SK-N-SH treated with all-trans-retinoic acid at 6 μM for 48 hours (cell line): ENCODE data around the gene TGFBR3.

ENCODE experiments used
- ATAC-seq: fragments of 200-7000 bp; cut with Tn5 transposase; 3 replicates; pipeline ENCODE4 v1.9.1; 2020; ENCODE audit warnings: mild to moderate bottlenecking, moderate library complexity
- ARNTL ChIP-seq: fragments of 450-650 bp; formaldehyde crosslinking; IDR thresholded peaks from 2 replicates; pipeline ENCODE4 v1.5.0; 2020; ENCODE audit warnings: low read depth, mild to moderate bottlenecking, moderate library complexity, borderline replicate concordance
- BACH2 ChIP-seq: fragments of 250-450 bp; sonication (Bioruptor Pico); IDR thresholded peaks from 2 replicates; pipeline ENCODE4 v1.9.0; 2021; ENCODE audit warnings: mild to moderate bottlenecking, borderline replicate concordance
- CSDC2 ChIP-seq: fragments of 250-450 bp; sonication (Bioruptor Pico); IDR thresholded peaks from 2 replicates; pipeline ENCODE4 v1.5.0; 2020; ENCODE audit warnings: mild to moderate bottlenecking, moderate library complexity
- ESRRG ChIP-seq: fragments of 250-450 bp; sonication (Bioruptor Pico); IDR thresholded peaks from 2 replicates; pipeline ENCODE4 v1.6.1; 2021; ENCODE audit warnings: mild to moderate bottlenecking
- GLIS3 ChIP-seq: fragments of 250-450 bp; sonication (Bioruptor Pico); IDR thresholded peaks from 2 replicates; pipeline ENCODE4 v1.5.0; 2020; ENCODE audit warnings: mild to moderate bottlenecking, moderate library complexity
- PPARA ChIP-seq: fragments of 250-450 bp; sonication (Bioruptor Pico); IDR thresholded peaks from 2 replicates; pipeline ENCODE4 v1.5.0; 2020; ENCODE audit warnings: mild to moderate bottlenecking, borderline replicate concordance
- RARB ChIP-seq: fragments of 250-450 bp; sonication (Bioruptor Pico); IDR thresholded peaks from 2 replicates; pipeline ENCODE4 v1.8.0; 2021; ENCODE audit warnings: mild to moderate bottlenecking, moderate library complexity
- SNAI2 ChIP-seq: fragments of 250-450 bp; sonication (Bioruptor Pico); IDR thresholded peaks from 2 replicates; pipeline ENCODE4 v1.5.0; 2020; ENCODE audit warnings: mild to moderate bottlenecking, moderate library complexity
- TCF4 ChIP-seq: fragments of 250-450 bp; sonication (Bioruptor Pico); IDR thresholded peaks from 2 replicates; pipeline ENCODE4 v1.8.0; 2021; ENCODE audit warnings: mild to moderate bottlenecking, moderate library complexity, borderline replicate concordance
- TOX ChIP-seq: fragments of 250-450 bp; sonication (Bioruptor Pico); IDR thresholded peaks from 2 replicates; pipeline ENCODE4 v1.8.0; 2021; ENCODE audit warnings: mild to moderate bottlenecking, moderate library complexity, borderline replicate concordance
- ZC3H10 ChIP-seq: fragments of 250-450 bp; sonication (Bioruptor Pico); IDR thresholded peaks from 2 replicates; pipeline ENCODE4 v1.5.1; 2021; ENCODE audit warnings: mild to moderate bottlenecking, moderate library complexity
- ZFP3 ChIP-seq: fragments of 250-450 bp; sonication (Bioruptor Pico); IDR thresholded peaks from 2 replicates; pipeline ENCODE4 v1.5.0; 2020; ENCODE audit warnings: mild to moderate bottlenecking, moderate library complexity
- ZFP30 ChIP-seq: fragments of 450-650 bp; formaldehyde crosslinking; IDR thresholded peaks from 2 replicates; pipeline ENCODE4 v1.5.0; 2022; ENCODE audit warnings: mild to moderate bottlenecking, moderate library complexity
- ZNF70 ChIP-seq: fragments of 450-650 bp; formaldehyde crosslinking; IDR thresholded peaks from 2 replicates; pipeline ENCODE4 v1.5.0; 2020; ENCODE audit warnings: mild to moderate bottlenecking, moderate library complexity
- ZNF8 ChIP-seq: fragments of 450-650 bp; formaldehyde crosslinking; IDR thresholded peaks from 2 replicates; pipeline ENCODE4 v1.5.0; 2020; ENCODE audit warnings: mild to moderate bottlenecking, moderate library complexity
- TF ChIP-seq, protein P1 (sequence below): fragments of 250-450 bp; sonication (Bioruptor Pico); IDR thresholded peaks from 2 replicates; pipeline ENCODE4 v1.5.1; 2021; ENCODE audit warnings: mild to moderate bottlenecking, moderate library complexity
- TF ChIP-seq, protein P2 (sequence below): fragments of 250-450 bp; sonication (Bioruptor Pico); IDR thresholded peaks from 2 replicates; pipeline ENCODE4 v1.5.1; 2020; ENCODE audit warnings: low read depth, mild to moderate bottlenecking, moderate library complexity
- TF ChIP-seq, protein P3 (sequence below): fragments of 250-450 bp; sonication (Bioruptor Pico); IDR thresholded peaks from 2 replicates; pipeline ENCODE4 v1.8.0; 2020; ENCODE audit warnings: mild to moderate bottlenecking, moderate library complexity, borderline replicate concordance
- TF ChIP-seq, protein P4 (sequence below): fragments of 250-450 bp; sonication (Bioruptor Pico); IDR thresholded peaks from 2 replicates; pipeline ENCODE4 v1.5.0; 2020; ENCODE audit warnings: mild to moderate bottlenecking, moderate library complexity
- TF ChIP-seq, protein P5 (sequence below): fragments of 250-450 bp; sonication (Bioruptor Pico); IDR thresholded peaks from 2 replicates; pipeline ENCODE4 v1.8.0; 2021; ENCODE audit warnings: low read depth, mild to moderate bottlenecking, moderate library complexity, borderline replicate concordance

Gene TGFBR3

DNA sequence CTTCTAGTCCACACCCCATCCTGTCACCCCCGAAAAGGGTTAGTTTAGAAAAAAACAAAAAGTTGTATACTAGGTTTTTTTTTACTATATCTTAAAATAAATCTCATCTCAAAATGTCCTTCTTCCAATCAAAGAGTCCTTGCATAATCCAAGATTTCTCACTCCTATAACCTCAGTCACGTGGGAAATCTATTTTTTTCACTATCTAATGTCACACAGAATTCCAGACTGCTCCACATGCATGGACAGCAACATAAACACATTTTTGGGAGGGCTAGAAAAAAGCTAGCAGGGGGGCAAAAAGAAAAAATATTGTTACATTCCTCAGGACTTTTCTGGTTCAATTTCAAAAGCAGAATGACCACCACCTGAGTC lies 39.3 kb downstream of the TGFBR3 start:
- no peak for TF ChIP-seq ZFP30 (CRISPR knock-in tag)
- no peak for TF ChIP-seq ZNF8 (CRISPR knock-in tag)
- TF ChIP-seq, protein P1, sequence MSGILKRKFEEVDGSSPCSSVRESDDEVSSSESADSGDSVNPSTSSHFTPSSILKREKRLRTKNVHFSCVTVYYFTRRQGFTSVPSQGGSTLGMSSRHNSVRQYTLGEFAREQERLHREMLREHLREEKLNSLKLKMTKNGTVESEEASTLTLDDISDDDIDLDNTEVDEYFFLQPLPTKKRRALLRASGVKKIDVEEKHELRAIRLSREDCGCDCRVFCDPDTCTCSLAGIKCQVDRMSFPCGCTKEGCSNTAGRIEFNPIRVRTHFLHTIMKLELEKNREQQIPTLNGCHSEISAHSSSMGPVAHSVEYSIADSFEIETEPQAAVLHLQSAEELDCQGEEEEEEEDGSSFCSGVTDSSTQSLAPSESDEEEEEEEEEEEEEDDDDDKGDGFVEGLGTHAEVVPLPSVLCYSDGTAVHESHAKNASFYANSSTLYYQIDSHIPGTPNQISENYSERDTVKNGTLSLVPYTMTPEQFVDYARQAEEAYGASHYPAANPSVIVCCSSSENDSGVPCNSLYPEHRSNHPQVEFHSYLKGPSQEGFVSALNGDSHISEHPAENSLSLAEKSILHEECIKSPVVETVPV: no peak
- TF ChIP-seq PPARA (CRISPR knock-in tag): no peak
- TF ChIP-seq, protein P2, sequence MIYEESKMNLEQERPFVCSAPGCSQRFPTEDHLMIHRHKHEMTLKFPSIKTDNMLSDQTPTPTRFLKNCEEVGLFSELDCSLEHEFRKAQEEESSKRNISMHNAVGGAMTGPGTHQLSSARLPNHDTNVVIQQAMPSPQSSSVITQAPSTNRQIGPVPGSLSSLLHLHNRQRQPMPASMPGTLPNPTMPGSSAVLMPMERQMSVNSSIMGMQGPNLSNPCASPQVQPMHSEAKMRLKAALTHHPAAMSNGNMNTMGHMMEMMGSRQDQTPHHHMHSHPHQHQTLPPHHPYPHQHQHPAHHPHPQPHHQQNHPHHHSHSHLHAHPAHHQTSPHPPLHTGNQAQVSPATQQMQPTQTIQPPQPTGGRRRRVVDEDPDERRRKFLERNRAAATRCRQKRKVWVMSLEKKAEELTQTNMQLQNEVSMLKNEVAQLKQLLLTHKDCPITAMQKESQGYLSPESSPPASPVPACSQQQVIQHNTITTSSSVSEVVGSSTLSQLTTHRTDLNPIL (CRISPR knock-in tag): no peak
- no peak for TF ChIP-seq SNAI2
- no peak for TF ChIP-seq ZFP3 (CRISPR knock-in tag)
- TF ChIP-seq, protein P3, sequence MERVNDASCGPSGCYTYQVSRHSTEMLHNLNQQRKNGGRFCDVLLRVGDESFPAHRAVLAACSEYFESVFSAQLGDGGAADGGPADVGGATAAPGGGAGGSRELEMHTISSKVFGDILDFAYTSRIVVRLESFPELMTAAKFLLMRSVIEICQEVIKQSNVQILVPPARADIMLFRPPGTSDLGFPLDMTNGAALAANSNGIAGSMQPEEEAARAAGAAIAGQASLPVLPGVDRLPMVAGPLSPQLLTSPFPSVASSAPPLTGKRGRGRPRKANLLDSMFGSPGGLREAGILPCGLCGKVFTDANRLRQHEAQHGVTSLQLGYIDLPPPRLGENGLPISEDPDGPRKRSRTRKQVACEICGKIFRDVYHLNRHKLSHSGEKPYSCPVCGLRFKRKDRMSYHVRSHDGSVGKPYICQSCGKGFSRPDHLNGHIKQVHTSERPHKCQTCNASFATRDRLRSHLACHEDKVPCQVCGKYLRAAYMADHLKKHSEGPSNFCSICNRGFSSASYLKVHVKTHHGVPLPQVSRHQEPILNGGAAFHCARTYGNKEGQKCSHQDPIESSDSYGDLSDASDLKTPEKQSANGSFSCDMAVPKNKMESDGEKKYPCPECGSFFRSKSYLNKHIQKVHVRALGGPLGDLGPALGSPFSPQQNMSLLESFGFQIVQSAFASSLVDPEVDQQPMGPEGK (CRISPR knock-in tag): no peak
- TF ChIP-seq, protein P4, sequence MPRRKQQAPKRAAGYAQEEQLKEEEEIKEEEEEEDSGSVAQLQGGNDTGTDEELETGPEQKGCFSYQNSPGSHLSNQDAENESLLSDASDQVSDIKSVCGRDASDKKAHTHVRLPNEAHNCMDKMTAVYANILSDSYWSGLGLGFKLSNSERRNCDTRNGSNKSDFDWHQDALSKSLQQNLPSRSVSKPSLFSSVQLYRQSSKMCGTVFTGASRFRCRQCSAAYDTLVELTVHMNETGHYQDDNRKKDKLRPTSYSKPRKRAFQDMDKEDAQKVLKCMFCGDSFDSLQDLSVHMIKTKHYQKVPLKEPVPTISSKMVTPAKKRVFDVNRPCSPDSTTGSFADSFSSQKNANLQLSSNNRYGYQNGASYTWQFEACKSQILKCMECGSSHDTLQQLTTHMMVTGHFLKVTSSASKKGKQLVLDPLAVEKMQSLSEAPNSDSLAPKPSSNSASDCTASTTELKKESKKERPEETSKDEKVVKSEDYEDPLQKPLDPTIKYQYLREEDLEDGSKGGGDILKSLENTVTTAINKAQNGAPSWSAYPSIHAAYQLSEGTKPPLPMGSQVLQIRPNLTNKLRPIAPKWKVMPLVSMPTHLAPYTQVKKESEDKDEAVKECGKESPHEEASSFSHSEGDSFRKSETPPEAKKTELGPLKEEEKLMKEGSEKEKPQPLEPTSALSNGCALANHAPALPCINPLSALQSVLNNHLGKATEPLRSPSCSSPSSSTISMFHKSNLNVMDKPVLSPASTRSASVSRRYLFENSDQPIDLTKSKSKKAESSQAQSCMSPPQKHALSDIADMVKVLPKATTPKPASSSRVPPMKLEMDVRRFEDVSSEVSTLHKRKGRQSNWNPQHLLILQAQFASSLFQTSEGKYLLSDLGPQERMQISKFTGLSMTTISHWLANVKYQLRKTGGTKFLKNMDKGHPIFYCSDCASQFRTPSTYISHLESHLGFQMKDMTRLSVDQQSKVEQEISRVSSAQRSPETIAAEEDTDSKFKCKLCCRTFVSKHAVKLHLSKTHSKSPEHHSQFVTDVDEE (CRISPR knock-in tag): no peak
- TF ChIP-seq BACH2 (CRISPR knock-in tag): no peak
- TF ChIP-seq ESRRG (CRISPR knock-in tag): no peak
- no peak for TF ChIP-seq GLIS3 (CRISPR knock-in tag)
- no peak for TF ChIP-seq ZC3H10 (CRISPR knock-in tag)
- TF ChIP-seq CSDC2 (CRISPR knock-in tag): no peak
- TF ChIP-seq, protein P5, sequence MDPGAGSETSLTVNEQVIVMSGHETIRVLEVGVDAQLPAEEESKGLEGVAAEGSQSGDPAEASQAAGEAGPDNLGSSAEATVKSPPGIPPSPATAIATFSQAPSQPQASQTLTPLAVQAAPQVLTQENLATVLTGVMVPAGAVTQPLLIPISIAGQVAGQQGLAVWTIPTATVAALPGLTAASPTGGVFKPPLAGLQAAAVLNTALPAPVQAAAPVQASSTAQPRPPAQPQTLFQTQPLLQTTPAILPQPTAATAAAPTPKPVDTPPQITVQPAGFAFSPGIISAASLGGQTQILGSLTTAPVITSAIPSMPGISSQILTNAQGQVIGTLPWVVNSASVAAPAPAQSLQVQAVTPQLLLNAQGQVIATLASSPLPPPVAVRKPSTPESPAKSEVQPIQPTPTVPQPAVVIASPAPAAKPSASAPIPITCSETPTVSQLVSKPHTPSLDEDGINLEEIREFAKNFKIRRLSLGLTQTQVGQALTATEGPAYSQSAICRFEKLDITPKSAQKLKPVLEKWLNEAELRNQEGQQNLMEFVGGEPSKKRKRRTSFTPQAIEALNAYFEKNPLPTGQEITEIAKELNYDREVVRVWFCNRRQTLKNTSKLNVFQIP (CRISPR knock-in tag): no peak
- TF ChIP-seq TOX (CRISPR knock-in tag): no peak
- TF ChIP-seq TCF4 (CRISPR knock-in tag): no peak
- TF ChIP-seq ZNF70 (CRISPR knock-in tag): no peak
- ATAC-seq: no peak

DNA sequence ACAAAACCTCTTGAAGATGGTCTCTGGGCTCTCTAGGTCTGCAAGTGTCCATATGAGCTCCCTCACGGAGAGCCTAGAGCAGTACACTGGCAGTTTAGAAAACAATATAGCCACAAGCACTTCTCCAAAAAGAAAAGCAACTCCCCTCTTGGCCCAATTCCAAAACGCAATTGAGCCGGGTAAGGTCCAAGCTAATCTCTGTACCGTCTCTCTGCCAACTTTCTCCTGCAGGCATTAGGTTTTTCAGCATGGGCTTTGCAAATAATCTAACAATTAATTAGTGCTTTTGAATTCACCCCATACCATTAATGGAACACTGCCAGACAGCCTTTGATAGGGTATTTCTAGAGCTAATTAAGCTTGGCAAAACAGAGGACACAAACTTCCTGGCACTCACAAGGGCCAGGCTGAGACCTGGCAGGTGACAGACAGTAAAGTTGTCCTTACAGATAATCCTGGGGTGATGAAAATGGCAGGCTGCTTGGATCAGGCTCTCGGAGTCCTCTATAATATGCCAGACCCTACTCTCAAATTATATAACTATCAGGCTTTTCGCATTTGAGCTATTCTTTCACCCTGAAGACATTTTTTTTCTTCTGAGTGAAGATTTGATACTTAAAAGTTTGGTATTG lies 39.8 kb downstream of the TGFBR3 start:
- ATAC-seq: no peak

DNA sequence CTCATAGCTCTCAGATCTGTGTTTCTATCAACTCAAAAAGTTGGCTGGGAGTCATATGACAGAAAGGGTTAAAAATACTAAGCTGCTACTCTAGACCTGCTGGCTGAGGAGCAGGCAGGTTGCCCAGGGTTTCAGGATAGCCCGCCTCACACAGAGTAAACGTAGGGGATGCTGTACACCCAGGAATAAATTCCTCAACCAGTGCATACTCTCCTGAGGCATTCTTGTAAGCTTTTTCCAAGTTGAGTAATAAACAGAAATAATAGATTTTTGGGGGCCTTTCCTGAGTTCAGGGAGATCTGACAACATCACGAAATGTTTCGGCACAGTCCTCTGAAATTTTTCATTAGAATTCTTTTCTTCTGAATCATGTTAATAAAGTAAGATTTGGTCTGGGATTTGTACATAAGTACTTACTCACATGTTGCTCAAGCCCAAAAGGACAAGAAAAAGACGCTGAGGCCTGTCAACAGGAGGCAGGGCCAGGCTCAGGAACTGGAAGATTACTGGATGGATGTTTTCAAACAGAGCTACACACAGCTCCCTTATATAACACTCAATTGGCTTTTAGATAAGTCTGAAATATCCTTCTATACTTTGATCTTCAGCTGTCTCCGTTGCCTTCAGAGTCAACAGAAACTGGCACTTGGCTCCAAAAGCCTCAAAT lies 41.0 kb downstream of the TGFBR3 start:
- no peak for ATAC-seq
- TF ChIP-seq ESRRG (CRISPR knock-in tag): no peak
- no peak for TF ChIP-seq ZNF70 (CRISPR knock-in tag)
- TF ChIP-seq SNAI2: no peak
- TF ChIP-seq RARB: no peak
- TF ChIP-seq BACH2 (CRISPR knock-in tag): no peak
- no peak for TF ChIP-seq TOX (CRISPR knock-in tag)
- TF ChIP-seq GLIS3 (CRISPR knock-in tag): no peak
- TF ChIP-seq, protein P4 (CRISPR knock-in tag): no peak
- TF ChIP-seq, protein P3 (CRISPR knock-in tag): no peak
- no peak for TF ChIP-seq CSDC2 (CRISPR knock-in tag)
- no peak for TF ChIP-seq ZFP3 (CRISPR knock-in tag)
- no peak for TF ChIP-seq ZNF8 (CRISPR knock-in tag)
- no peak for TF ChIP-seq ARNTL (CRISPR knock-in tag)

More for the DNA sequence above, 39.8 kb downstream of the TGFBR3 start:
- TF ChIP-seq ESRRG (CRISPR knock-in tag) (no peak), TCF4 (CRISPR knock-in tag) (no peak)
